C4-2B (cell line): ENCODE measurements around the gene BEX2.

Experiments
- ZFX ChIP-seq: fragments of 450-650 bp; IDR thresholded peaks from 2 replicates; pipeline ENCODE4 v1.6.1; 2017
- TF ChIP-seq, protein P1 (sequence below): fragments of 450-650 bp; conservative IDR thresholded peaks from 2 replicates; pipeline ENCODE4 v1.5.1; 2017; ENCODE audit warnings: mild to moderate bottlenecking

DNA sequence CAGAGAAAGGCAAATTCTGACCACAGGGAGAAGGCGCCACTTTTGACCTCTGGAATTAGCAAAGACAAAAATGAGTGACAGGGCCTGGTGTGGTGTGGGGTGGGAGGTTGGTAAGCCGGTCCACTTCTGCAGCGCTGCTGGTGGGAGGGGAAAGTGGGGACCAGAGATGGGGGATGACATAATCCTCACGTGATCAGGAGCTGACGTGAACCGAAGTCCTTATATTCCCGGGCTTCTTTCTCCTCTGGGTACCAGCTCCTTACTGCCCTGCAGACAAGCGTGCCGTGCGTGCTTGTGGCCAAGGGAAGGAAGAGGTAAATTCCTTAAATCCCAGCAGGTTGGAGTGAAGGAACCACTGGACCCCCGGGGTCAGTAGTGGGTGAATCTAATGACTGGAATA, 19.2 kb upstream of the BEX2 start, which contains the start of gene TCEAL7:
- TF ChIP-seq, protein P1, sequence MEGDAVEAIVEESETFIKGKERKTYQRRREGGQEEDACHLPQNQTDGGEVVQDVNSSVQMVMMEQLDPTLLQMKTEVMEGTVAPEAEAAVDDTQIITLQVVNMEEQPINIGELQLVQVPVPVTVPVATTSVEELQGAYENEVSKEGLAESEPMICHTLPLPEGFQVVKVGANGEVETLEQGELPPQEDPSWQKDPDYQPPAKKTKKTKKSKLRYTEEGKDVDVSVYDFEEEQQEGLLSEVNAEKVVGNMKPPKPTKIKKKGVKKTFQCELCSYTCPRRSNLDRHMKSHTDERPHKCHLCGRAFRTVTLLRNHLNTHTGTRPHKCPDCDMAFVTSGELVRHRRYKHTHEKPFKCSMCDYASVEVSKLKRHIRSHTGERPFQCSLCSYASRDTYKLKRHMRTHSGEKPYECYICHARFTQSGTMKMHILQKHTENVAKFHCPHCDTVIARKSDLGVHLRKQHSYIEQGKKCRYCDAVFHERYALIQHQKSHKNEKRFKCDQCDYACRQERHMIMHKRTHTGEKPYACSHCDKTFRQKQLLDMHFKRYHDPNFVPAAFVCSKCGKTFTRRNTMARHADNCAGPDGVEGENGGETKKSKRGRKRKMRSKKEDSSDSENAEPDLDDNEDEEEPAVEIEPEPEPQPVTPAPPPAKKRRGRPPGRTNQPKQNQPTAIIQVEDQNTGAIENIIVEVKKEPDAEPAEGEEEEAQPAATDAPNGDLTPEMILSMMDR = no peak
- TF ChIP-seq ZFX = no peak
